Suprapubic skin (tissue), 4 donors: ENCODE results near the gene ACACB. TPM values are rescaled to one million over a fixed set of nuclear protein-coding genes. Genes with fewer than 3 reads are reported as not detected.

Source experiments
- DNase-seq, 2 donors: peaks; one replicate each; pipeline ENCODE4 v3.0.0-alpha.2; 2019; ENCODE audit warnings: low spot score in 2 of 2
- H3K27ac ChIP-seq: fragments of 200-600 bp; sonication (generic); one replicate; pipeline ENCODE4 v1.5.1; 2019
- H3K27me3 ChIP-seq: fragments of 200-600 bp; sonication (generic); one replicate; pipeline ENCODE4 v1.5.1; 2019
- H3K36me3 ChIP-seq: fragments of 200-600 bp; sonication (generic); one replicate; pipeline ENCODE4 v1.5.1; 2019
- H3K4me1 ChIP-seq: fragments of 200-600 bp; sonication (generic); one replicate; pipeline ENCODE4 v1.5.1; 2019
- H3K4me3 ChIP-seq: fragments of 200-600 bp; sonication (generic); one replicate; pipeline ENCODE4 v1.5.1; 2019; ENCODE audit warnings: mild to moderate bottlenecking
- H3K9me3 ChIP-seq: fragments of 200-600 bp; sonication (generic); one replicate; pipeline ENCODE4 v1.5.1; 2019
- CTCF ChIP-seq, 2 donors: fragments of 200-600 bp in 1 of 2; fragments of 450-650 bp in 1 of 2; sonication (generic) in 1 of 2; IDR thresholded peaks; one replicate each; pipeline ENCODE4 v1.5.1; 2016 to 2019; ENCODE audit warnings: antibody characterized with exemption in 2 of 2, mild to moderate bottlenecking in 1 of 2, moderate library complexity in 1 of 2
- EP300 ChIP-seq: sonication (generic); formaldehyde crosslinking; IDR thresholded peaks from one replicate; pipeline ENCODE4 v1.6.1; 2017; ENCODE audit warnings: antibody characterized with exemption
- POLR2A ChIP-seq, 2 donors: fragments of 450-650 bp; IDR thresholded peaks; one replicate each; pipeline ENCODE4 v1.6.1; 2017; ENCODE audit warnings: antibody characterized with exemption in 2 of 2, mild to moderate bottlenecking in 2 of 2, moderate library complexity in 2 of 2
- POLR2AphosphoS5 ChIP-seq, 3 donors: sonication (generic); formaldehyde crosslinking; IDR thresholded peaks; one replicate each; pipeline ENCODE4 v1.6.1; 2017; ENCODE audit warnings: antibody characterized with exemption in 3 of 3
- WGBS: methylation state at CpG from one replicate; pipeline ENCODE4 v1.1.5; 2018; 5-methylcytosine and 5-hydroxymethylcytosine counted together
- total RNA-seq, 4 donors: library from RNA; depleted of rRNA; stranded (reverse); fragments of >200 nt; gene quantifications; one replicate each; pipeline ENCODE4 v1.1.0, GENCODE V29; 2016

Gene ACACB
- total RNA-seq, 4 donors from 2014 or later, result 19.2 to 90.8 (median 56.9) TPM

GRCh38 chr12:109253913-109254544 is 137.6 kb downstream of the ACACB start:
- DNase-seq, result no peak
- WGBS, result 98% methylated on average over 7 of the region's 7 CpGs

DNA sequence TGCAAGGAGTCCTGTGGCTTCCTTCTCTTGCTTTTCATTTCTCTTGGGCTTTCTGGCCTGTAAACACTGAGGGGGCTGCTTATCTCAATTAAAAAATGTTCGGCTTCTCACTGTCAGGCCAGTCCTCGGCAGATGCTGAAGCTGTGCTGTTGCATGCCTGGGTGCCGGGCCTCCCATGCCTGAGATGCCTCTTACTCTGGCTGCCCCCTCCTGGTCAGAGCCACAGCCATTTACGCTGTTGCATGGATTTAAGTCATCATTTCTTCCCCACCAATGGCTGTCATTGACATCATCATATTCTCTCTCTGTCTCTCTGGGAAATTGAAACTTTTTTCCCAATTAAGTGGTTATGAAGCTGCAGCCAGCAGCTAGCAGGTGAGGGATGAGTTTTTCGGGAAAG is 139.0 kb downstream of the ACACB start:
- Histone ChIP-seq H3K4me3 (no peak overlapping the region), H3K36me3 (peaks cover 80% of the 10 kb centered on the region), H3K27me3 (no peaks in the 10 kb centered on the region), H3K9me3 (no peaks in the 10 kb centered on the region), H3K4me1 (no peaks in the 10 kb centered on the region), H3K27ac (no peak overlapping the region)
- WGBS, result 87% methylated on average over 5 of the region's 5 CpGs
- TF ChIP-seq POLR2A (IDR thresholded peaks at IDR 0.05), result no peak
- no peak for DNase-seq

More at GRCh38 chr12:109253913-109254544, 137.6 kb downstream of the ACACB start:
- H3K4me3 ChIP-seq, result no peak overlapping the region
- TF ChIP-seq EP300 (no peak), POLR2AphosphoS5 (IDR thresholded peaks at IDR 0.05) (no peak), POLR2A (IDR thresholded peaks at IDR 0.05) (no peak), CTCF (IDR thresholded peaks at IDR 0.05) (no peak)
- H3K9me3 ChIP-seq, result no peaks in the 10 kb centered on the region
- no peaks in the 10 kb centered on the region for H3K27me3 ChIP-seq
- H3K27ac ChIP-seq, result no peak overlapping the region
- no peaks in the 10 kb centered on the region for H3K4me1 ChIP-seq
- H3K36me3 ChIP-seq, result peaks cover 72% of the 10 kb centered on the region

- H3K27ac ChIP-seq, result no peak overlapping the region
- no peak for TF ChIP-seq POLR2A (IDR thresholded peaks at IDR 0.05)
- no peak for TF ChIP-seq EP300
- TF ChIP-seq POLR2AphosphoS5 (IDR thresholded peaks at IDR 0.05), result no peak
- TF ChIP-seq CTCF (IDR thresholded peaks at IDR 0.05), result no peak
- no peaks in the 10 kb centered on the region for H3K9me3 ChIP-seq
- H3K4me3 ChIP-seq, result no peak overlapping the region
- no peak for DNase-seq
- H3K4me1 ChIP-seq, result no peaks in the 10 kb centered on the region
- H3K27me3 ChIP-seq, result no peaks in the 10 kb centered on the region
- 89% methylated on average over 8 of the region's 8 CpGs for WGBS
- peaks cover 86% of the 10 kb centered on the region for H3K36me3 ChIP-seq
Observed at GRCh38 chr12:109256011-109256410, 139.6 kb downstream of the ACACB start.

- no peak overlapping the region for H3K27ac ChIP-seq
- TF ChIP-seq CTCF (IDR thresholded peaks at IDR 0.05) (no peak), EP300 (no peak), POLR2A (IDR thresholded peaks at IDR 0.05) (no peak), POLR2AphosphoS5 (IDR thresholded peaks at IDR 0.05) (no peak)
- H3K9me3 ChIP-seq, result no peaks in the 10 kb centered on the region
- 100% methylated on average over 1 of the region's 6 CpGs for WGBS
- H3K4me1 ChIP-seq, result no peaks in the 10 kb centered on the region
- H3K4me3 ChIP-seq, result no peak overlapping the region
- no peaks in the 10 kb centered on the region for H3K27me3 ChIP-seq
- peaks cover 87% of the 10 kb centered on the region for H3K36me3 ChIP-seq
- DNase-seq, result no peak
Observed at GRCh38 chr12:109258201-109258600, 141.8 kb downstream of the ACACB start.

DNA sequence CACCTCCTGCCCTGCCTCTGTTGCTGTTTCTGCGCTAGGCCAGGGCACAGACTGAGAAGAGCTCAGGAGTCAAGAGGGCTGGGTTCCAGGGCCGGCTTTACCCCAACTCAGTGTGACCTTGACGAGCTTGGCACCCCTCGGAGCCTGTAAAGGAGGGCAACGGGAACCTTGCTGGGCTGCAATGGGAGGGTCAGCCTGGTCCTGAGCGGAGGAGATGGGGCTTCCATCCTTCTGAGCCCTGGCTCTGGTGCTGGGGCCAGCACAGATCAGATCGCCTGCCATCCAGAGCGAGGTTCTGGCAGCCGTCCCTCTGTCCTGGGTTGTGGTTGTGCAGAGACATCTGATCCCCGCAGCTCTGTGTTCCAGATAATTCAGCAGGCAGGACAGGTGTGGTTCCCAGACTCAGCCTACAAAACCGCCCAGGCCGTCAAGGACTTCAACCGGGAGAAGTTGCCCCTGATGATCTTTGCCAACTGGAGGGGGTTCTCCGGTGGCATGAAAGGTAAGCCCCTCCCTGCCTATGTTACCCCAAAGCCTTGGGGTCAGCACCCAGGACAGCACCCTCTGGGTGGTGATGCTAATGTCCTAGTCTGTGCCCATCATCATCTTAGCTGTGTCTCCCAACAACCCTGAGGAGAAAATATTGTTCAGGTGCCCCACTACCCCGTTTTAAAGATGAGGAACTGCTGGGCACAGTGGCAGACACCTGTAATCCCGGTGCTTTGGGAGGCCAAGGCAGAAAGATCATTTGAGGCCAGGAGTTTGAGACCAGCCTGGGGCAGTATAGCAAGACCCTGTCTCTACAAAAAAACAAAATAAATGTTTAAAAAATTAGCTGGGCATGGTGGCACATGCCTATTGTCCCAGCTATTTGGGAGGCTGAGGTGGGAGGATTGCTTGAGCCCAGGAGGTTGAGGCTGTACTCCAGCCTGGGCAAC is 142.5 kb downstream of the ACACB start:
- H3K9me3 ChIP-seq, result no peaks in the 10 kb centered on the region
- 93% methylated on average over 7 of the region's 16 CpGs for WGBS
- no peak for DNase-seq
- no peaks in the 10 kb centered on the region for H3K27me3 ChIP-seq
- peaks cover 82% of the 10 kb centered on the region for H3K36me3 ChIP-seq
- no peaks in the 10 kb centered on the region for H3K4me1 ChIP-seq
- TF ChIP-seq POLR2A (IDR thresholded peaks at IDR 0.05) (no peak), EP300 (no peak), CTCF (IDR thresholded peaks at IDR 0.05) (no peak), POLR2AphosphoS5 (IDR thresholded peaks at IDR 0.05) (no peak)
- H3K27ac ChIP-seq, result no peak overlapping the region
- no peak overlapping the region for H3K4me3 ChIP-seq
